Cardiac fibroblast (primary cell): ENCODE data around the gene SNX13.

Experiments
- DNase-seq, 2 donors: peaks; one replicate each; pipeline versions ENCODE4 v3.0.0 to v3.0.0-alpha.2; 2010; ENCODE audit warnings: low read depth in 2 of 2
- H3K4me3 ChIP-seq, 2 donors: replicated peaks in 1 of 2; 1 replicate in 1 of 2; 2 replicates in 1 of 2; pipeline ENCODE4 v1.5.1; 2011; ENCODE audit warnings: low read depth in 2 of 2, low read length in 2 of 2, mild to moderate bottlenecking in 2 of 2, moderate library complexity in 1 of 2
- TF ChIP-seq, protein P1 (sequence below): IDR thresholded peaks from one replicate; pipeline ENCODE4 v1.5.1; 2011; ENCODE audit warnings: low read depth, mild to moderate bottlenecking, low read length, inconsistent platforms

The SNX13 gene

GRCh38 chr7:17779381-17779780 is 160.9 kb downstream of the SNX13 start:
- TF ChIP-seq, protein P1, sequence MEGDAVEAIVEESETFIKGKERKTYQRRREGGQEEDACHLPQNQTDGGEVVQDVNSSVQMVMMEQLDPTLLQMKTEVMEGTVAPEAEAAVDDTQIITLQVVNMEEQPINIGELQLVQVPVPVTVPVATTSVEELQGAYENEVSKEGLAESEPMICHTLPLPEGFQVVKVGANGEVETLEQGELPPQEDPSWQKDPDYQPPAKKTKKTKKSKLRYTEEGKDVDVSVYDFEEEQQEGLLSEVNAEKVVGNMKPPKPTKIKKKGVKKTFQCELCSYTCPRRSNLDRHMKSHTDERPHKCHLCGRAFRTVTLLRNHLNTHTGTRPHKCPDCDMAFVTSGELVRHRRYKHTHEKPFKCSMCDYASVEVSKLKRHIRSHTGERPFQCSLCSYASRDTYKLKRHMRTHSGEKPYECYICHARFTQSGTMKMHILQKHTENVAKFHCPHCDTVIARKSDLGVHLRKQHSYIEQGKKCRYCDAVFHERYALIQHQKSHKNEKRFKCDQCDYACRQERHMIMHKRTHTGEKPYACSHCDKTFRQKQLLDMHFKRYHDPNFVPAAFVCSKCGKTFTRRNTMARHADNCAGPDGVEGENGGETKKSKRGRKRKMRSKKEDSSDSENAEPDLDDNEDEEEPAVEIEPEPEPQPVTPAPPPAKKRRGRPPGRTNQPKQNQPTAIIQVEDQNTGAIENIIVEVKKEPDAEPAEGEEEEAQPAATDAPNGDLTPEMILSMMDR = no peak
- H3K4me3 ChIP-seq = no peak overlapping the region
- DNase-seq = no peak

DNA sequence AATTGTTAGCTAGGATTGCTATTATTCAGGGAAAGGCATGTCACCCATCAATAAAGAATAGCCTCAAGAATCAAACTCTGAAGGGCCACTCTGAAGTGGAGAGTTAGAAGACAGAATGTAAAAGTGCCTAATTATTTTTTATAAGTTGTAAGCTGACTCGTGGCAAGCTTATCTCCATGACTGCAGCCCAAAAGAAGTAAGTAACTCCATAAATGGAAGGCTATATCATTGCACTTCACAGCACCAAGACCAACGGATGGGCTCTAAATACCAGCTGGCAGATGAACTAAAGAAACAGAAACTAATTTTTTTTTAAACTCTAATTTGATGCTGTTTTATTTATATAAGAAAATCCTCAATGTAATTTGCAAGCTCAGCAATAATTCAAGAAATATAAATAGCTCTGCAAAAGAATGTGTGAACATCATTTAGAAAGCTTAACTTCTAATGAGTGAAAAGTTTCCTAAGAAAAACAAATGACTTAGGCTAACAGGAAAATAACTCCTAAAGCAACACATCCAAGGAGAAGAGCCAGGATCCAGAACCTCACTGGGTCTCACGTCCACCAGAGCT is 165.5 kb downstream of the SNX13 start:
- TF ChIP-seq, protein P1 = no peak
- DNase-seq = peak in 1 of 2 donors; percentile 24
- H3K4me3 ChIP-seq = no peak overlapping the region

DNA sequence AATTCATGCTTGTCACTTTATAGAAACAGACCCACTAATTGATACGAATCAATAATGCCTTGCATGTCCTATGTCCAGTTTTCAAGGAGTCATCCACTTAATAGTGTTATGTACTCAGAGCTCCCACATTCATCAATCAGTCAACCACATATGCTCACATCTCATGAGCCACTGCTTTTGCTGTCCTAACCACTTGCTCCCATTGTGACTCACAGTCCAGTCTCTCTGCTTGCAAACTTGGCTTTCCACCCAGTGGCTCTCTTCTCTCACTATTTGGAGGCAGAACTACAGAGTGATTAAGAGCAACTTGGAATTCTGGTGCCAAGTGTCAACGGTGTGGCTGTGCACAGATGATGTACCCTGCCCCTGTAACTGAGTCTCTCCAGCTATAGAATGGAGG is 166.0 kb downstream of the SNX13 start:
- peak; percentile 63 to 93 for DNase-seq
- TF ChIP-seq, protein P1 = no peak
- no peak overlapping the region for H3K4me3 ChIP-seq

- no peak overlapping the region for H3K4me3 ChIP-seq
- TF ChIP-seq, protein P1 = no peak
- DNase-seq = peak; percentile 86 to 96
These were observed 167.0 kb downstream of the SNX13 start for GRCh38 chr7:17773289-17773626.

DNA sequence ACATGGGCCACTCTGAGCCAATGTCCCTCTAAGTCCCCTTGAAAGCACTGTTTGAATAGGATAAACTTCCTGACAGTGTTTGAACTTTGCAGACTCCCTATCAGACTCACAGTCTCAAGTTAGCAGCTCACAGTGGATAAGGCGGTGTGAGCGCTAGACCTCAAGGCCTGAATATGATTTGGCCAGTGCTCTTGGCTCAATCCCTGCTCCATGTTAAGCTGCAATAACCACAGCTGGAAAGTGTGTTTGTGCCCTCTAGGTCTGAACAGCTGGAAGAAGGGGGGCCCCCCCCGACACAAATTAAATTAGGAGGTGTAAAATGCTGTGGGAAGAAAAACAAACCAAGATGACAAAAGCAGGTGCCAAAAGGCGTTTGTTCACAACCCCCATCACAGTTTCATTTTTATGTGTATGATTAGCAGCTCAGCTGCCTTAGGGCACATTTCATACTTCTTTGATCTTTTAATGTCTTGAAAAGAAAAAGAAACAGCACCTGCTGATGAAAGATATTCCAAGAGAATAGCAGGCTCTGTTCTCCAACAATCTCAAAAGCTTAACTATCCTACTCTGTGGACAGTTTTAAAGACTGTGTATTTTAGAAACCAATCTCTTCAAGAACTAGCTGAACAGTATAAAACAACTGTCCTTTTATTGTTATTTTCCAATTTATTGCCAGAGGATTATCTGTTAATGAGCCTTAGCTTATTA is 167.6 kb downstream of the SNX13 start:
- TF ChIP-seq, protein P1 = no peak
- DNase-seq = peak in 1 of 2 donors; percentile 11
- H3K4me3 ChIP-seq = no peak overlapping the region

DNA sequence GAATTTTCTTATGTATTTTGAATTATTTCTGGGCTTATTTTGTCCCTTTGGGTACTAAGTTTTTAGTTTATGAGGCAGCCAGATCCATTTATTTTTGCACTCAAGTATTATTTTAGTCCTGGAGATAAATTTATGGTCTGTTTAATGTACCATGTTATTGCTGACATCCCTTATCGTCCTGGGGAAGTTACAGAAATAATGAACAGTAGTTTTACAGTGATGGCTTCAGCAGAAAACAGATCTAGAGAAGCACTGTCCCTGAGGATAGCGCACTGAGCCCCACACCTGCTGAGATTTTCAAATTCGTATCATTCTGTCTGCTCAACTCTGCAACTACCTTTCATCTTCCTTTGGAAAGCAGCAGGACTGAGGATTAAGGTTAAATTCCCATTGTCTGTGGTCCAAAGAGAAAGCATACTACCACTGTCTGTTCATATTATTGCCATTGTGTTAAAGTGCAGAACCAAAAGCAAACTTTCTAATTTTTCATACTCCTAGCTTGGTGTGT is 168.3 kb downstream of the SNX13 start:
- H3K4me3 ChIP-seq = no peak overlapping the region
- DNase-seq = no peak
- TF ChIP-seq, protein P1 = no peak
